SU-DHL-6 (cell line): ENCODE data around the gene PLA2G6.

Source experiments
- H2AFZ ChIP-seq: fragments of 200-600 bp; sonication (generic); 2 replicates; pipeline ENCODE4 v1.6.1; 2014; ENCODE audit warnings: low read depth, mild to moderate bottlenecking, moderate library complexity, mixed read lengths, antibody characterized with exemption, low read length; ENCODE audit not compliant: severe bottlenecking
- H3F3A ChIP-seq: fragments of 200-600 bp; shearing (Covaris generic); 2 replicates; pipeline ENCODE4 v1.6.0; 2016; ENCODE audit warnings: antibody characterized with exemption, mild to moderate bottlenecking; ENCODE audit not compliant: insufficient read depth
- H3K27ac ChIP-seq: fragments of 200-600 bp; sonication (generic); 2 replicates; pipeline ENCODE4 v1.5.1; 2016; ENCODE audit warnings: low read depth, mild to moderate bottlenecking, low read length, moderate library complexity, mixed read lengths
- H3K27me3 ChIP-seq: fragments of 200-600 bp; sonication (generic), shearing (Covaris generic); 2 replicates; pipeline ENCODE4 v1.6.0; 2014; ENCODE audit warnings: mild to moderate bottlenecking, low read length
- H3K36me3 ChIP-seq: fragments of 200-600 bp; sonication (generic); 2 replicates; pipeline ENCODE4 v1.6.1; 2014; ENCODE audit warnings: mild to moderate bottlenecking, low read length, mixed read lengths
- H3K4me2 ChIP-seq: fragments of 300-600, 200-600 bp; shearing (Covaris generic), sonication (generic); 2 replicates; pipeline ENCODE4 v1.6.0; 2014; ENCODE audit warnings: low read length, low read depth, mild to moderate bottlenecking; ENCODE audit not compliant: poor library complexity, severe bottlenecking
- H3K4me3 ChIP-seq: fragments of 200-600 bp; sonication (generic); 2 replicates; pipeline ENCODE4 v1.5.1; 2014; ENCODE audit warnings: antibody characterized with exemption, low read length, mild to moderate bottlenecking, mixed read lengths; ENCODE audit not compliant: insufficient read depth, poor library complexity, severe bottlenecking
- H3K79me2 ChIP-seq: fragments of 200-600 bp; sonication (generic); 2 replicates; pipeline ENCODE4 v1.6.1; 2014; ENCODE audit warnings: mild to moderate bottlenecking, low read length, moderate library complexity; ENCODE audit not compliant: insufficient read depth
- H3K9ac ChIP-seq: fragments of 200-600 bp; sonication (generic); 2 replicates; pipeline ENCODE4 v1.7.0; 2014; ENCODE audit warnings: mild to moderate bottlenecking, low read length
- H3K9me2 ChIP-seq: fragments of 200-600 bp; sonication (generic); replicated peaks from 2 replicates; pipeline ENCODE4 v1.6.1; 2014; ENCODE audit warnings: low read length; ENCODE audit not compliant: insufficient read depth
- H3K9me3 ChIP-seq: fragments of 200-600 bp; sonication (generic); 2 replicates; pipeline ENCODE4 v1.6.1; 2014; ENCODE audit warnings: low read length, mixed read lengths; ENCODE audit not compliant: insufficient read depth
- H4K20me1 ChIP-seq: fragments of 200-600 bp; sonication (generic); 2 replicates; pipeline ENCODE4 v1.6.1; 2014; ENCODE audit warnings: low read depth, mild to moderate bottlenecking, antibody characterized with exemption, low read length, moderate library complexity, mixed read lengths
- EZH2phosphoT487 ChIP-seq: fragments of 200-600 bp; sonication (generic), shearing (Covaris generic); conservative IDR thresholded peaks from 2 replicates; pipeline ENCODE4 v1.6.1; 2018; ENCODE audit warnings: mild to moderate bottlenecking, antibody characterized with exemption, low read length, moderate library complexity, mixed read lengths
- TF ChIP-seq, protein P1 (sequence below): fragments of 200-600 bp; sonication (generic); IDR thresholded peaks from one replicate; pipeline ENCODE4 v1.5.1; 2017; ENCODE audit warnings: antibody characterized with exemption, mild to moderate bottlenecking, low read length, moderate library complexity; ENCODE audit not compliant: insufficient read depth, poor library complexity, severe bottlenecking

The PLA2G6 gene

DNA sequence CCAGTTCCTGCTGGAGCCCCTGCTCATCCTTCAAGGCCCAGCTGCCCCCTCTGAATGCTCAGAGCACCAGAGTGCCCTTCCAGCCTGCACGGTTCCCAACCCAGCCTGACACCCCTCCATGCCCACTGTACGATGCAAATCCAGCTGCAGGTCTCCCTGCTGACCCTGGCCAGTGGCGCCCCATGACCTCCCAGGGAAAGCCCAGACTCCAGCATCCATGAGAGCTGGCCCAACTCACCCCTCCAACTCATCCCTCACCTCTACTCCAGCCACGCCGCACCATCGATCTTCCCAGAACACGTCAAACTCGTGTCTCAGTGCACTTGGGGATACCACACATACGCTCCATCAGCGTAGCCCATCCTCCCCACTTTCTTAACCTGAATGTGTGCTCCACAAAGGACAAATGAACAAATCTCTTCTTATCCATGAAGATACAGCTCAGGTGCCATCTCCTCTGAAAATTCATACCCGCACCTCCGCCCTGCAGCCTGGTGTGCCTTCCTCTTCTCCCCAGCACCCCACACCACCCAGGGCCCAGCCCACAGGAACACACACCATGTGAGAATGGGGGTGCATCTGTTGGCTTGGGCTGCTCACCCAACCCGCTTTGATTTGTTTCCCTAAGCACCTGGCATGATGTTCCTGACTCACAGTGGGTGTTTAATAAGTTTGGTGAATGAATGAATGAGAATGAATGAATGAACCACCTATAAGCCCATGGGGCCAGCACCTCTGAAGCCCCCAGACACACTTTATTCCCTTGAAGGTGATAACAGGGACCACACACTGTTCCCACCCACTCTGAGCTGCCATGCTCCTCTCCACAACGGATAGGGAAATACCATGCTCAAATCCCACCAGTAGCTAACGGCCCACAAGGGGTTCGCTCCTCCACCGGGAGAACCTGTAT is 6.2 kb downstream of the PLA2G6 start:
- no peaks in the 10 kb centered on the region for H3K9me3 ChIP-seq
- H3K4me2 ChIP-seq: no peak overlapping the region
- H3K4me3 ChIP-seq: no peak overlapping the region
- TF ChIP-seq EZH2phosphoT487: no peak
- TF ChIP-seq, protein P1, sequence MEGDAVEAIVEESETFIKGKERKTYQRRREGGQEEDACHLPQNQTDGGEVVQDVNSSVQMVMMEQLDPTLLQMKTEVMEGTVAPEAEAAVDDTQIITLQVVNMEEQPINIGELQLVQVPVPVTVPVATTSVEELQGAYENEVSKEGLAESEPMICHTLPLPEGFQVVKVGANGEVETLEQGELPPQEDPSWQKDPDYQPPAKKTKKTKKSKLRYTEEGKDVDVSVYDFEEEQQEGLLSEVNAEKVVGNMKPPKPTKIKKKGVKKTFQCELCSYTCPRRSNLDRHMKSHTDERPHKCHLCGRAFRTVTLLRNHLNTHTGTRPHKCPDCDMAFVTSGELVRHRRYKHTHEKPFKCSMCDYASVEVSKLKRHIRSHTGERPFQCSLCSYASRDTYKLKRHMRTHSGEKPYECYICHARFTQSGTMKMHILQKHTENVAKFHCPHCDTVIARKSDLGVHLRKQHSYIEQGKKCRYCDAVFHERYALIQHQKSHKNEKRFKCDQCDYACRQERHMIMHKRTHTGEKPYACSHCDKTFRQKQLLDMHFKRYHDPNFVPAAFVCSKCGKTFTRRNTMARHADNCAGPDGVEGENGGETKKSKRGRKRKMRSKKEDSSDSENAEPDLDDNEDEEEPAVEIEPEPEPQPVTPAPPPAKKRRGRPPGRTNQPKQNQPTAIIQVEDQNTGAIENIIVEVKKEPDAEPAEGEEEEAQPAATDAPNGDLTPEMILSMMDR: no peak
- H3K9ac ChIP-seq: no peak overlapping the region
- no peaks in the 10 kb centered on the region for H4K20me1 ChIP-seq
- no peaks in the 10 kb centered on the region for H3K9me2 ChIP-seq
- H3K79me2 ChIP-seq: no peaks in the 10 kb centered on the region
- H3K27me3 ChIP-seq: no peaks in the 10 kb centered on the region
- H3K27ac ChIP-seq: no peak overlapping the region
- H3K36me3 ChIP-seq: no peaks in the 10 kb centered on the region
- H3F3A ChIP-seq: peaks cover 6% of the 10 kb centered on the region; the same call in 1 of the 2 replicates
- H2AFZ ChIP-seq: no peak overlapping the region

DNA sequence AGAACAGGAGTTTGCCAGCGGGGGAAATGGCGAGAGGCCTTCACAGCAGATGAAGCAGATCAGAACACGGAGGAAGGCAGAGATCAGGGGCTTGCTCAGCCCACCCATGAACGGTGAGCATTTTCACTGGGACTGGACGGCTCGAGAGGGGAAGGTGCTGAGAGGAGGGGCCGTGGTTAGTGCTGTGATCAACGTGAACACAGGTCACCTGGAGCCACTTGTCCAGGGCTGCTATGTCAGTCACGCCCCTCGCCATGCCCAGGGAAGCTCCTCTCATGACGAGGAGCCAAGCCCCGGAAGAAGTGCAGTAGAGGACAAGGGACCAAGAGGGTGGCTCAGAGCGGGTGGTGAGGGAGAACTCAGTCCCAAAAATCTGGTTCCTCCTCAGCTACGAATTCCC is 7.0 kb downstream of the PLA2G6 start:
- no peak overlapping the region for H3K9ac ChIP-seq
- H2AFZ ChIP-seq: no peak overlapping the region
- H4K20me1 ChIP-seq: no peaks in the 10 kb centered on the region
- H3K36me3 ChIP-seq: no peaks in the 10 kb centered on the region
- H3K4me2 ChIP-seq: no peak overlapping the region
- no peaks in the 10 kb centered on the region for H3K9me3 ChIP-seq
- no peaks in the 10 kb centered on the region for H3F3A ChIP-seq
- no peaks in the 10 kb centered on the region for H3K79me2 ChIP-seq
- H3K9me2 ChIP-seq: no peaks in the 10 kb centered on the region
- no peak overlapping the region for H3K4me3 ChIP-seq
- no peak for TF ChIP-seq EZH2phosphoT487
- TF ChIP-seq, protein P1: no peak
- no peak overlapping the region for H3K27ac ChIP-seq
- no peaks in the 10 kb centered on the region for H3K27me3 ChIP-seq

DNA sequence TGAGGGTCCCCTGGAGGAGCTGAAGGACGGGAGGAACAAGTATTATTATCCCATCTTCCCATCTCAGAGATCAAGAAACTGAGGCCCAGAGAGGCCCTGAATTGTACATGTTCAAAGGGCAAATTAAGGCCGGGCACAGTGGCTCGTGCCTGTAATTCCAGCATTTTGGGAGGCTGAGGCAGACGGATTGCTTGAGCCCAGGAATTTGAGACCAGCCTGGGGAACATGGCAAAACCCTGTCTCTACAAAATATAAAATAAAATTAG is 8.1 kb downstream of the PLA2G6 start:
- H3K27ac ChIP-seq: no peak overlapping the region

More for the DNA sequence above, 8.1 kb downstream of the PLA2G6 start:
- Histone ChIP-seq H3K9ac (no peak overlapping the region), H3K79me2 (no peaks in the 10 kb centered on the region), H4K20me1 (no peaks in the 10 kb centered on the region), H3K27me3 (no peaks in the 10 kb centered on the region), H3K9me2 (no peaks in the 10 kb centered on the region), H3K36me3 (no peaks in the 10 kb centered on the region), H3F3A (no peaks in the 10 kb centered on the region), H3K4me2 (no peak overlapping the region), H2AFZ (no peak overlapping the region), H3K9me3 (no peaks in the 10 kb centered on the region), H3K4me3 (no peak overlapping the region)
- TF ChIP-seq, protein P1: no peak
- no peak for TF ChIP-seq EZH2phosphoT487
